Keratinocyte (primary cell): ENCODE results near the gene GNG8.

Experiments used
- CTCF ChIP-seq, 3 experiments: IDR thresholded peaks in 1 of 3; conservative IDR thresholded peaks in 1 of 3; optimal IDR thresholded peaks in 1 of 3; 2 replicates in 2 of 3; 3 replicates in 1 of 3; pipeline versions ENCODE3 to v1.5.1; 2011; ENCODE audit warnings: low read length in 3 of 3, mild to moderate bottlenecking in 3 of 3, moderate library complexity in 2 of 3, control low read depth in 1 of 3, inconsistent platforms in 1 of 3; ENCODE audit not compliant: insufficient read depth in 2 of 3; ENCODE audit errors: extremely low read depth in 1 of 3
- EZH2 ChIP-seq: IDR thresholded peaks from one replicate; pipeline ENCODE4 v1.6.1; 2012; ENCODE audit warnings: inconsistent platforms, mild to moderate bottlenecking, low read length, moderate library complexity

- TF ChIP-seq CTCF (optimal IDR thresholded peaks at IDR 0.05 in 1 of 3, IDR thresholded peaks at IDR 0.05 in 1 of 3, conservative IDR thresholded peaks at IDR 0.05 in 1 of 3; ENCODE audit: extremely low read depth in 1 of 3, insufficient read depth in 2 of 3, low read length in 3 of 3) = no peak
- no peak for TF ChIP-seq EZH2
These were observed 23.4 kb upstream of the GNG8 start for GRCh38 chr19:46659151-46660007.
